GM12891 (cell line): ENCODE results near the gene DCLK1. TPM values are rescaled to one million over a fixed set of nuclear protein-coding genes. Genes with fewer than 3 reads are reported as not detected.

Source experiments
- DNase-seq: peaks from one replicate; pipeline ENCODE4 v3.0.0; 2011; ENCODE audit warnings: low spot score; ENCODE audit not compliant: insufficient read length
- FAIRE-seq: peaks from 2 replicates; lab custom pipeline; 2011; peaks lifted over from hg19 to GRCh38; lab: Jason Lieb, UNC
- PAX5 ChIP-seq: IDR thresholded peaks from 2 replicates; pipeline ENCODE4 v1.6.1; 2011; ENCODE audit warnings: low read length, moderate library complexity, mild to moderate bottlenecking; ENCODE audit not compliant: insufficient read depth, severe bottlenecking
- POLR2A ChIP-seq: IDR thresholded peaks from 2 replicates; pipeline ENCODE4 v1.6.1; 2011; ENCODE audit warnings: low read depth, low read length, control low read depth
- POLR2AphosphoS5 ChIP-seq: IDR thresholded peaks from 2 replicates; pipeline ENCODE4 v1.6.1; 2011; ENCODE audit warnings: low read depth, low read length, control low read depth
- POU2F2 ChIP-seq: IDR thresholded peaks from 2 replicates; pipeline ENCODE4 v1.6.1; 2011; ENCODE audit warnings: low read depth, mild to moderate bottlenecking, control low read depth, low read length, moderate library complexity
- SPI1 ChIP-seq: IDR thresholded peaks from 2 replicates; pipeline ENCODE4 v1.6.1; 2011; ENCODE audit warnings: low read depth, low read length, control low read depth
- TAF1 ChIP-seq: IDR thresholded peaks from 2 replicates; pipeline ENCODE4 v1.6.1; 2011; ENCODE audit warnings: low read depth, low read length, control low read depth
- polyA plus RNA-seq: library from polyadenylated mRNA; unstranded; fragments of >200 nt; gene quantifications from one replicate; pipeline ENCODE4 v1.2.1, GENCODE V29; 2012; ENCODE audit warnings: low read depth, missing spikeins, inconsistent platforms; ENCODE audit not compliant: missing spikeins

DCLK1 gene
- polyA plus RNA-seq = not detected

DNA sequence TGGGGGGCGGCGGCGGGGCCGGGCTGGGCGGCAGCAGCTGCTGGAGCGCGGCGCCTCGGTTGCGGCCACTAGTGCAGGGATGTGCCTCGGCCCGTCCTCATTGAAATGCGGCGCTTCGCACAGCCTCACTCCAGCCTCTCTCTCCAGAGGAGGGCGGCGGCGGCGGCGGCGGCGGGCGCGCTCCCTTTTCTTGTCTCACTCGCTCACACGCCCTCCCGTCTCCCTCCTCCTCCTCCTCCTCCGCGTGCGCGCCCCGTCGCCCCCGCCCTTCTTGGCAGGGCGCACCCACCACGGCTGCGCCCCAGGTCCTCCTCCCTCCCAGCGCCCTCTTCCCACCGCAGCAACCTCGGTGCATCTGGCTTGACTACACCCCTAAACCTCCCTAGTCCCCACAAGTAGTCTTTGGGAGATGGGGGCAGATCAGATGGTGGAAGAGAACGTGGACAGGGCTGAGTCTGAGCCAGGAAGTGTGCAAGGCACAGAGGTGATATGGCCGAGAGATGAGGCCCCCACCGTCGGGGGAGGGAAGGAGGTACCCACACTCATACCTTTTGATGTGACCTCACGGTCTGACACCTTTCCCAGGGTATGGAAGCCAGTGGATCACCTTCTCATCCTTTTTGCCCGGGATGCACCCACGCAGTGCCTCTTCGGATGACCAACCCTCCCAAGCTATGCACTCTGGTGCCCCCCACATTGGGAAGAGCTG lies at the start of gene DCLK1:
DCLK1 (minus strand) TSS at position 161 of the 709 bp plus-strand sequence.
- DNase-seq = no peak
- FAIRE-seq = no peak
- no peak for TF ChIP-seq PAX5
- TF ChIP-seq POU2F2 = no peak
- no peak for TF ChIP-seq TAF1
- TF ChIP-seq SPI1 = no peak
- no peak for TF ChIP-seq POLR2A
- TF ChIP-seq POLR2AphosphoS5 = no peak

DNA sequence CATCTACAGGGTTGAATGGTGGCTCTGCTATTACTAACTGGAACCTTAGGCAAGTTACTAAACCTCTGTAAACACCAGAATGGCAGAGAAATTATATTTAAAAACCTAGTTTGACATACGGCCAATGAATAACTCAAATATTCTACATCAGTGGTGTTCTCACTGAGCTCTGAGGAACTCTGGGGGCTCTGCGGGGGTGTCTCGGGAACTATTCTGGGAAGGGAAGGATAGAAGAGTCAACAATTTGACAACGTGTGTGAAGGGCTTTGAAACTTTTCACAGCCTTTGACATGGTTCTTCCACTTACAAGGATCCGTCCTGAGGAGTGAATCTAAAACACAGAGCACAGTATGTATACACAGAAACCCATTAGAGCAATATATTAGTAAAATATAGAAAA lies 44.4 kb upstream of the DCLK1 start:
- no peak for DNase-seq
- no peak for FAIRE-seq

DNA sequence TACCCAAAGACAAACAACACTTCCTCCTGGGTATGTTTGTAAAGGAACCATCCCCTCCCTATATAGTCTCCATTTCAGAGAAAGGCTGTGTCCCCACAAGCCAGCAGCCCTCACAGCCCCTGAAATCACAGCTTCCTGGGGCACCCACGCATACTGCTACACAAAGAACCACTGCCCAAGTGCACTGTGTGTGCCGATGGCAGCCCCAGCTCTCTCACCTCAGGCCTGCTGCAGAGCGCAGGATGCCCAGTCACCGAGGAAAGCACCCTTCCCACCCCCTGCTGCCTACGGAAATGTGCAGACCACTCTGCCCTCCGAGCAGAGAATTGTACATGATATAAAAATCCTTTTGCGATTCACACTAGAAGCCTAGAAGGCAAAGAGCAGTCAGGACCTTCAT lies 43.7 kb upstream of the DCLK1 start:
- no peak for DNase-seq
- no peak for FAIRE-seq
- TF ChIP-seq POU2F2 = no peak
- no peak for TF ChIP-seq TAF1
- no peak for TF ChIP-seq POLR2A
- TF ChIP-seq PAX5 = no peak
- TF ChIP-seq POLR2AphosphoS5 = no peak
- TF ChIP-seq SPI1 = no peak

More for the DNA sequence above, 44.4 kb upstream of the DCLK1 start:
- TF ChIP-seq POLR2A = no peak
- TF ChIP-seq POU2F2 = no peak
- no peak for TF ChIP-seq POLR2AphosphoS5
- TF ChIP-seq TAF1 = no peak

DNA sequence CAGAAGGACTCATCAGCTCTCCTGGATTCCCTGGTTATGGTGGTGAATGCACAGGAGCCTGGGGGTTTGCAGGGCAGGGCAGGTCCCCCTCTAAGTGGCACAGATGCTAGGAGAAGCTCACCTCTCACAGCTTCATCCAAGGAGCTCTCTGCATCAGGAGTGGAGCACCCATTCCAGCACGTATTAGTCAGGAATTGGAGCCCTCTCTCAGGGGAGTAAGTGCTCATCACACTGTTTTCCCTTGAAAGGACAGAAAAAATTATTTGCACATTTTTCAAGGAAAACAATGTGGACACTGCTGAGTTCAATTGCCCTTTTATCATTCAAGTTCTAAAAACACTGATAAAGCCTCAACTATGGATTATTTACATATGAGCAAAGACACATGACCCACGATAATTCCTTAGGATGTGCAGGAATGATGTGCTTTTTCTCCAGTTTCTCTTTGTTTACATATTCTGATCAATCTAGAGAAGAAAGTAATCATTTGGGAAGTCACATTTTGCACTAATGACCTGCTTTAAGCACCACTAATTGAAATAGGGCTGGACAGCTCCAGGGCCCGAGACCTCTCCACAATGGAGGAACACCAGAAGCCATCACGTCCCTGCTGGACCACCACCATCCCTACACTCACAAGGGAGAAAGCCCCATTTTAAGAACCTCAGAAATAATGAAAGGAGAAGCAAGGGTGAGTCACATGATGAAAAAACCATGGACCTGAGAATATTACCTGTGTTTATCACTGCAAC lies 42.6 kb upstream of the DCLK1 start:
- no peak for TF ChIP-seq POU2F2
- no peak for TF ChIP-seq PAX5
- no peak for TF ChIP-seq TAF1
- TF ChIP-seq SPI1 = no peak
- no peak for TF ChIP-seq POLR2AphosphoS5
- TF ChIP-seq POLR2A = no peak
- no peak for FAIRE-seq
- no peak for DNase-seq

GRCh38 chr13:36166046-36166445 lies 34.9 kb upstream of the DCLK1 start:
- no peak for TF ChIP-seq POLR2A
- TF ChIP-seq POU2F2 = no peak
- no peak for TF ChIP-seq PAX5
- no peak for TF ChIP-seq POLR2AphosphoS5
- TF ChIP-seq TAF1 = no peak
- no peak for TF ChIP-seq SPI1
- DNase-seq (no peak), FAIRE-seq (no peak)

DNA sequence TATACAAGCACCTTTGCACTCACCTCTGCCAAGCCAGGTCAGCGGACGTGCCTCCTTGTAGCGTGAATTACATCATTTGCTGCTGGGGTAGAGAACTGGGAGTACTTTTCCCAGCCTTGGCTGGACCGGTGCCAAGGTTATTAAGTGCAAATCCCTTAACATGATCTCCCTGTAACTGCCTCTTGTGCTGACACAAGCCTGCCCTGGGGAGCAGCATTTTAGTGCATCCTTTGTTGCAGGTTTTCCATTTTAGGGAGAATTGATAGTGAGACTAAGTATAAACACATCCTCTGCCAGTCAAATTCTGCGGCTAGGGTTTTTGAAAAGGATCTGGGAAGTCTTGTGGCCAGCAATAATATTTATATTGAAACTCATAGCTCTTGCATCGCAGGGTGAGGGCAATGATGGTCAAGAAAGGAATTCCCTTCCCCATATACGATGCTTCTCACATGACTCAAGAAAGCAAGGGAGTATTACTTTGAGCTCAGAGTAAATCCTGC lies 32.7 kb upstream of the DCLK1 start:
- DNase-seq = no peak

GRCh38 chr13:36163286-36163685 lies 32.1 kb upstream of the DCLK1 start:
- no peak for DNase-seq
- TF ChIP-seq POU2F2 = no peak
- TF ChIP-seq SPI1 = no peak

More for the DNA sequence above, 32.7 kb upstream of the DCLK1 start:
- TF ChIP-seq TAF1 (no peak), PAX5 (no peak), POLR2AphosphoS5 (no peak), POLR2A (no peak), SPI1 (no peak), POU2F2 (no peak)
- FAIRE-seq = no peak

GRCh38 chr13:36160297-36160696 lies 29.1 kb upstream of the DCLK1 start:
- DNase-seq (no peak), FAIRE-seq (no peak)
- TF ChIP-seq POLR2AphosphoS5 (no peak), POLR2A (no peak), POU2F2 (no peak), PAX5 (no peak), TAF1 (no peak), SPI1 (no peak)

More at GRCh38 chr13:36163286-36163685, 32.1 kb upstream of the DCLK1 start:
- no peak for FAIRE-seq

DNA sequence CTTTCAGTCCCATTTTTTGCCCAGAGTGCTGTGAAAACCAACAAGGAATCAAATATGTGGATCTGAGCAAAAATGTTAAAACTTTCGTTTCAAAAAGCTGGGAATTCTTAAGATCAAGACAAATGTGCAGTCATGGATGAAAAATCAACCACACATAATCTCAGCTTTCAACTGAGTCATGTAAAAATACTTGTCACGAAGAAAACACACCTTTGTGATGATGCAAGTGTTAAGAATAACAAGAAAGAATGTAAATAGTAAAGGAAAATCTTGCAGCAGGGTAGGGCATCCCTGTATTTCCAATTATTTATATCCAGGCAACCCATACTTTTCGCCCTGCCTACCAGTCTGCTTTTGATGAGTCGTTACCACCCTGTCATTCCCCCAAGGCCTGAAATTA lies 27.4 kb upstream of the DCLK1 start:
- TF ChIP-seq SPI1 (no peak), POLR2A (no peak), TAF1 (no peak), PAX5 (no peak), POLR2AphosphoS5 (no peak), POU2F2 (no peak)
- FAIRE-seq (no peak), DNase-seq (no peak)

- DNase-seq (no peak), FAIRE-seq (no peak)
- no peak for TF ChIP-seq SPI1
- no peak for TF ChIP-seq POLR2A
- no peak for TF ChIP-seq PAX5
- no peak for TF ChIP-seq POU2F2
- no peak for TF ChIP-seq POLR2AphosphoS5
- no peak for TF ChIP-seq TAF1
Observed at GRCh38 chr13:36157480-36157879, 26.3 kb upstream of the DCLK1 start.
